GM21529 (cell line): ENCODE measurements around the gene SAT1.

Experiments used
- ATAC-seq: cut with Tn5 transposase; IDR thresholded peaks from one replicate; pipeline ENCODE4 v1.9.1; 2021; ENCODE audit not compliant: unreplicated experiment

Gene SAT1

GRCh38 chrX:23804578-23804977 is 21.6 kb downstream of the SAT1 start:
- no peak for ATAC-seq

- ATAC-seq = no peak
Observed at GRCh38 chrX:23805389-23805788, 22.4 kb downstream of the SAT1 start.

- ATAC-seq = no peak
Observed at GRCh38 chrX:23810279-23810678, 27.3 kb downstream of the SAT1 start.

GRCh38 chrX:23811108-23811651 is 28.2 kb downstream of the SAT1 start:
- ATAC-seq = no peak

GRCh38 chrX:23811656-23812055 is 28.7 kb downstream of the SAT1 start:
- no peak for ATAC-seq

- no peak for ATAC-seq
Observed at GRCh38 chrX:23813808-23814207, 30.8 kb downstream of the SAT1 start.

GRCh38 chrX:23815376-23815775 is 32.4 kb downstream of the SAT1 start:
- no peak for ATAC-seq

- no peak for ATAC-seq
Observed at GRCh38 chrX:23816179-23816578, 33.2 kb downstream of the SAT1 start.

- no peak for ATAC-seq
Observed at GRCh38 chrX:23817979-23818336, 35.0 kb downstream of the SAT1 start.

GRCh38 chrX:23819385-23820234 is 36.6 kb downstream of the SAT1 start:
- no peak for ATAC-seq

GRCh38 chrX:23820235-23820782 is 37.3 kb downstream of the SAT1 start:
- ATAC-seq = no peak

- no peak for ATAC-seq
Observed at GRCh38 chrX:23821847-23822246, 38.9 kb downstream of the SAT1 start.

GRCh38 chrX:23822397-23822796 is 39.4 kb downstream of the SAT1 start:
- ATAC-seq = no peak

- no peak for ATAC-seq
Observed at GRCh38 chrX:23822841-23823240, 39.9 kb downstream of the SAT1 start.

- ATAC-seq = no peak
Observed at GRCh38 chrX:23825675-23826074, 42.7 kb downstream of the SAT1 start.

GRCh38 chrX:23826216-23826615 is 43.2 kb downstream of the SAT1 start:
- no peak for ATAC-seq

GRCh38 chrX:23826653-23827052 is 43.7 kb downstream of the SAT1 start:
- no peak for ATAC-seq

- no peak for ATAC-seq
Observed at GRCh38 chrX:23828881-23829280, 45.9 kb downstream of the SAT1 start.

- no peak for ATAC-seq
Observed at GRCh38 chrX:23832721-23833120, 49.7 kb downstream of the SAT1 start.
